GM21717 (cell line): ENCODE results near the gene P3H1.
"Not testable (repeated sequence)": the region's sequence is repeated elsewhere in the genome, so short reads cannot be mapped to it uniquely, and the experiment has no call there.

Experiments used
- ATAC-seq: cut with Tn5 transposase; IDR thresholded peaks from one replicate; pipeline ENCODE4 v1.9.1; 2021; ENCODE audit warnings: mild to moderate bottlenecking, moderate library complexity; ENCODE audit not compliant: unreplicated experiment

The P3H1 gene, protein sequence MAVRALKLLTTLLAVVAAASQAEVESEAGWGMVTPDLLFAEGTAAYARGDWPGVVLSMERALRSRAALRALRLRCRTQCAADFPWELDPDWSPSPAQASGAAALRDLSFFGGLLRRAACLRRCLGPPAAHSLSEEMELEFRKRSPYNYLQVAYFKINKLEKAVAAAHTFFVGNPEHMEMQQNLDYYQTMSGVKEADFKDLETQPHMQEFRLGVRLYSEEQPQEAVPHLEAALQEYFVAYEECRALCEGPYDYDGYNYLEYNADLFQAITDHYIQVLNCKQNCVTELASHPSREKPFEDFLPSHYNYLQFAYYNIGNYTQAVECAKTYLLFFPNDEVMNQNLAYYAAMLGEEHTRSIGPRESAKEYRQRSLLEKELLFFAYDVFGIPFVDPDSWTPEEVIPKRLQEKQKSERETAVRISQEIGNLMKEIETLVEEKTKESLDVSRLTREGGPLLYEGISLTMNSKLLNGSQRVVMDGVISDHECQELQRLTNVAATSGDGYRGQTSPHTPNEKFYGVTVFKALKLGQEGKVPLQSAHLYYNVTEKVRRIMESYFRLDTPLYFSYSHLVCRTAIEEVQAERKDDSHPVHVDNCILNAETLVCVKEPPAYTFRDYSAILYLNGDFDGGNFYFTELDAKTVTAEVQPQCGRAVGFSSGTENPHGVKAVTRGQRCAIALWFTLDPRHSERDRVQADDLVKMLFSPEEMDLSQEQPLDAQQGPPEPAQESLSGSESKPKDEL

DNA sequence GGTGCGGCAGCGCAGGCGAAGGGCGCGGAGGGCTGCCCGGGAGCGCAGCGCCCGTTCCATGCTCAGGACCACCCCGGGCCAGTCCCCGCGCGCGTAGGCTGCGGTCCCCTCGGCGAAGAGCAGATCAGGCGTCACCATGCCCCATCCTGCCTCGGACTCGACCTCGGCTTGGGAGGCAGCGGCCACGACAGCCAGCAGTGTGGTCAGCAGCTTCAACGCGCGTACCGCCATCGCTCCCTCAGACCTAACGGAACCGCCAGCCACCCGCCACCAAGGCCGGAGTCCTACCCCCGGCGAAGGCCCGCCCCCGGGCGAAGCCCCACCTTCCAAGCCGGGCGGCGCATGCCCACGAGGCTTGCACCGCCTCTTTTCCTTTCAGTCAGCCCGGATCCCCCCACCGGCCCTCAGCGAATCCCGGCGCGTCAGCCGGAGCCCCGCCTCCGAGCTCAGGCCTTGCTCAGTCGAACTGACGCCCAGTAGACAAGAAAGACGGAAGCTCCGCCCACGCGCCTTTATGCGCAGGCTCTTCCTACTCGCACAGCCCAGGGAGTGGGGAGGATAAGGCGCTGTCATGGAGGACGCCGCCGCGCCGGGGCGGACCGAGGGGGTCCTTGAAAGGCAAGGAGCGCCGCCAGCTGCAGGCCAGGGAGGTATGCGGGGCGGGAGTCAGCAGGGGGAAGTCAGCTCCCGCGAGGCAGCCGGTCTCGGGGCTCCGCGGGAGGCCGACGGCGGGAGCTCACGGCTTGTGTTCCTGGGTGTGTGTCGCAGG is at the start of gene P3H1, which contains the start of gene C1orf50:
Gene P3H1 (minus strand): TSS at position 288 of the 769 bp plus-strand sequence. CDS start 57 bp downstream, at position 231.
Gene C1orf50 (plus strand): TSS at position 509 of the 769 bp plus-strand sequence. CDS start 63 bp downstream, at position 572.
- ATAC-seq: peak; percentile 86

- ATAC-seq: peak; percentile 12
Measured at GRCh38 chr1:42815941-42816584, 49.2 kb upstream of the P3H1 start.

GRCh38 chr1:42814815-42815214 is 48.0 kb upstream of the P3H1 start:
- not testable (repeated sequence) for ATAC-seq

GRCh38 chr1:42807056-42807668 is 40.3 kb upstream of the P3H1 start:
- ATAC-seq: no peak

DNA sequence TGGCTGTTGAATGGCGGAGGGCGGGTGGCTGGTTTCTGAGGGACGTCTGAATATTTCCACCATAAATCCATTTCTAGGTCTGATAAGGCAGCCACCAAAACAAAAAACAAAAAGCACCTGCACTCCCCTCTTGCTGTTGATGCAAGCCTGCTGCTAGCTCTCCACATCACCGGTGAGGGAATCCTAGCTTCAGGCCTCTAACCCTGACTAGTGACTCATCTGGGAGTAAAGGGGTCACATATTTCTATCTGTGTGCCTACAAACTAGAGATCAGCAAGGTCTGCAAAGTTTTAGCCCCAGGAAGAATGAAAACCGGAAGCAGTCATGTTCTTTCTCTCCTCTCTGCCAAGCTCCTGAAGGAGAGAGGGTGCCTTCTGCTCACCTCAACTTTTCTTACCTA is 39.8 kb upstream of the P3H1 start:
- no peak for ATAC-seq

DNA sequence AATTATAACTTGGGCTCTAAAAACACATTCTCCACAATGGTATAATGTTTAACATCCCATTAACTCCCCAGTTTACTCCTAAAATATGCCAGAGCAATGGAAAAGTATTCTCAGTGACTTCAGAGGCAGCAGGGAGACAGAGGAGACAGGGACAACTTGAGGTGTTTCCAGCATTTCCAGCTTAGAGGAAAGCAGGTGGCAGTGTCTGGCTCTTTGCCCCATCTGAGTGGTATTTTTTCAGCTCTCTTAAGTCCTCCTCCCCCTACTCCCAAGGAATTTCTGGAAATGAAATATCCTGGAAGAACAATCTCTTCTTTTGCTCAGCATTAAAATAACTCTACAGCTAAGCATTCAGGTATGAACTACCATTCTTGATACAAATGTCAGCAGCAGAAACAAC is 39.3 kb upstream of the P3H1 start:
- ATAC-seq: no peak

DNA sequence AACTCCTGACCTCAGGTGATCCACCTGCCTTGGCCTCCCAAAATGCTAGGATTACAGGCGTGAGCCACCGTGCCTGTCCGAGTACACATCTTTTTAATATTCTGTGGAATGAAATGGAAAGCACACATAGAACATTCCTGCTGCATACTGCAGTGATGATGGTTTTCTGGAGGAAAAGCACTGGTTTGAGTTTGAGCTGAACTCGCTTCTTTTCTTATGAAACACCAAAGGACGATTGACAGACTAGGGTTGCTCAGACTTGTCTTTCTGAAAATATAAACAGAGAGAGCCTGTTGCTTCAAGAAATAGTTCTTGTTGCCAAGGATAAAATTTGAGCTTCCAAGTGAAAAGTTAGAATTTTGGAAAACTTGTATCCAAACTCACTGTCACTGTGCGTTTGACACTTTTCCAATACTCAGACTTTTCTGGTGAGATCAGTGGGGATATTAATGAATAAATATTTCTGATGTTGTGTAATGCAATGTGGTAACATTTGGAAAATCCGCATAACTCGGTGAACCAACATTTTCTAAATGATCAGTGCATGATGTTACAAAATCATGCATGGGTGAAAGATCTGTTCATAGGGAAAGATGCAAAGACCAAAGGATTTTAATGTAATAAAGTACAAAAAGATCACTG is 35.1 kb upstream of the P3H1 start:
- ATAC-seq: no peak

DNA sequence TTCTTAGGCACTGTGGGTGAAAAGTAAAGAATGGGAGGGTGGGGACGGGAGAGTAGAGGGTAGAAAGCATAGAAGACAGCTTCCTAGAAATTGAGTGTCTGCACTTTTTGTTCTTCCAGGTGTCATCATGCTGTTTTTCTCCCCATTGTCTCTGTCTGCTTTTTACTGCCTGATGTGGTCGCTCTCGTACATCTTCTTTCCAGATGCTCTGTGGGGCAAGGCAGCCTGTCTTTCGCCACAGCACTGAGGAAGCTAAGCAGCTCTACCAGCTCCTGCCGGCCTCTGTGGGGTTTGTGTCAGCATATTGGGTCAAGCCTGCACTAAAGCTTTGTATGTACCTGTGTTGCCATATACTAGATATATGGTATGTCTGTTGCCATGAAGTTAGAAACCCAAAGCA is 31.2 kb upstream of the P3H1 start:
- ATAC-seq: no peak

DNA sequence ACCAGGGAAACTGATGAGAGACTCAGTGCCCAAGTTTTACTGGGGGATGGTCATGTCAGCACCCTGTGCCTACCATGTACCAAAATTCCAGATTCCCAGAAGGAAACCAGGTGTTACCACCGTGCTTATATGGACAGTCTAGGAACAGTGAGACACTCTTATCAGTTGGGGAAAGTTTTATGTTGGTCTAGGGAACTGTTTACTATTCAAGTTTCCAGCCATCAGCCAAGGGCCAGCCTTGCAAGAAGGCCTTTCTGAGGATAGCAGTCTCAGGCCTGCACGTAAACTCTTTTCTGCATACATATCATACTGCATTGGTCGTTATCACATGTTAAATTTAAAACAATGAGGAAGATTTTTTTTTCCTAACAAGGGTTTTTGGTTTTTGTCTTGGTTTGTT is 30.6 kb upstream of the P3H1 start:
- no peak for ATAC-seq

GRCh38 chr1:42793824-42794223 is 27.0 kb upstream of the P3H1 start:
- no peak for ATAC-seq

DNA sequence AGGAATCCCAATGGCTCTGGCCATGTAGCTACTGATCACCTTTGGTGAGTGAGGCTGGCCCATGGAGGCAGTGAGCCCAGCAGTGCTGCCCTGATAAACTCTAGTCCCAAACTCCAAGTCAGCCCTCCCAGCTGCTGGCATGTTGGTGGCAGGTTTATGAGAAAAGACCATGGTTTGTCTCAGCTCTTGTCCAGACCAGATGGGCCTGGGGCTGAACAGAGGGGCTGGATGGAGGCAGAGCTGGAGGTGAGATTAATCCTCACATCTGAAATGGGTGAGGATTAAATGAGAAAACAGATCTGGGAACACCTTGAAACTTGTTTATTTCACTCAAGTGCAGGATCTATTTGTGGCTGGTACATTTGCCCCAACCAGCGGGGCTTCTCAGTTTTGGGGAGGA is 21.2 kb upstream of the P3H1 start:
- ATAC-seq: no peak

DNA sequence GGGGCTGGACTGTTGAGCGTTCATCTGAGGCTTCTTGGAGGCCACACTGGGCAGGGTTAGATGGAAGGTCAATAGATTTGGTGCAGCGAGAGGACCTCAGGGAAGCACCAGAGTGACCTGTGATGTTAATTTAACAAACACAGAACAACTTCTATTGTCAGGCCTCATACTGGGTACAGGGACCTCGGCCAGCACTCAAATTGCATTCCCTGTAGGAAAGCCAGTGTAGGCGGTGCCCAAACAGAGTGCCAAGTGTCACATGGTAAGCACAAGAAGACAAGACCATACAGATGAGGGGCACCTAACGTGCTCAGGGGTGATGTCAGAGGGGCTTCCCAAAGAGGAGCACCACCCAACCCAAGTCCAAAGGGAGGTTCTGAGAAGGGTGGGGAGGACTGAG is 19.3 kb upstream of the P3H1 start:
- ATAC-seq: no peak

GRCh38 chr1:42784946-42785693 is 18.3 kb upstream of the P3H1 start, which contains the start of gene TMEM269:
TMEM269 (plus strand) TSS chr1:42784991; CDS start chr1:42789894, 4,903 bp downstream.
- no peak for ATAC-seq

DNA sequence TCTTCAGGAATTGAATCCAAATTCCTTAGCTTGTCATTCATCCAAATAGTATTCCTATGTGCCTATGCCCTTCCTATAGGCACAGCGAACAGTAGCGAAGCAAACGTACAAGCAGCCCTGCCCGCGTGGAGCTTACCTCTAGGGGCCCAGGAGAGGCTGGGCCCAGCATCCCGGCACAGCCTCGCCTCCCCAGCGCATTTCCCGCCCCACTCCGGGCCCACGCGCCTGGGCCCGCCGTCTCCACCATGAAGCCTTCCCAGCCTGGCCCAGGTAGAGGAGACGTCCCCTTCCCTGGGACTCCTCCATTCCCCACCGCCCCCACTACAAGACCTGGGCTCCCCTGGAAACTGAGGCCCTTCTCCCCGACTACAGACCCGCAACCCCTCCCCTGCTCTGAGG is 17.7 kb upstream of the P3H1 start:
- ATAC-seq: no peak

- no peak for ATAC-seq
Measured at GRCh38 chr1:42783092-42783491, 16.3 kb upstream of the P3H1 start.

- no peak for ATAC-seq
Measured at GRCh38 chr1:42780176-42780575, 13.3 kb upstream of the P3H1 start.

- no peak for ATAC-seq
Measured at GRCh38 chr1:42779725-42780124, 12.9 kb upstream of the P3H1 start.

GRCh38 chr1:42777852-42778251 is 11.0 kb upstream of the P3H1 start:
- ATAC-seq: no peak

- ATAC-seq: no peak
Measured at GRCh38 chr1:42776502-42776901, 9.7 kb upstream of the P3H1 start.
